Lower leg skin (tissue), 4 donors: ENCODE measurements around the gene ZNF335. TPM values are rescaled to one million over a fixed set of nuclear protein-coding genes. Genes with fewer than 3 reads are reported as not detected.
"Not testable (repeated sequence)": the region's sequence is repeated elsewhere in the genome, so short reads cannot be mapped to it uniquely, and the experiment has no call there.

ENCODE experiments used
- DNase-seq, 2 donors: peaks; one replicate each; pipeline ENCODE4 v3.0.0-alpha.2; 2019; ENCODE audit warnings: low spot score in 2 of 2
- H3K4me3 ChIP-seq: fragments of 200-600 bp; sonication (generic); 2 replicates; pipeline ENCODE4 v1.5.1; 2017; ENCODE audit warnings: mild to moderate bottlenecking, low read depth; ENCODE audit not compliant: poor library complexity, severe bottlenecking
- CTCF ChIP-seq, 3 donors: fragments of 450-650 bp; IDR thresholded peaks; one replicate each; pipeline ENCODE4 v1.5.1; 2016; ENCODE audit warnings: antibody characterized with exemption in 3 of 3, mild to moderate bottlenecking in 3 of 3, moderate library complexity in 2 of 3
- POLR2A ChIP-seq, 2 donors: fragments of 450-650 bp; IDR thresholded peaks; one replicate each; pipeline ENCODE4 v1.6.1; 2016 to 2017; ENCODE audit warnings: antibody characterized with exemption in 2 of 2, mild to moderate bottlenecking in 1 of 2, moderate library complexity in 1 of 2
- WGBS, 2 donors: methylation state at CpG; one replicate each; pipeline ENCODE4 v1.1.5; 2018; 5-methylcytosine and 5-hydroxymethylcytosine counted together
- intact Hi-C: fragments of 100-400 bp; cut with DNase I; formaldehyde crosslinking; loops from one replicate; pipeline ENCODE4 v1.15.0; 2023; ENCODE audit warnings: low total_unique reads
- total RNA-seq, 4 donors: library from RNA; depleted of rRNA; stranded (reverse); fragments of >200 nt; gene quantifications; one replicate each; pipeline ENCODE4 v1.1.0, GENCODE V29; 2016

ZNF335 gene
- total RNA-seq, 4 donors from 2014 or later = 21.6 to 38.6 (median 30.7) TPM

- TF ChIP-seq POLR2A (IDR thresholded peaks at IDR 0.05) = no peak
- TF ChIP-seq CTCF (IDR thresholded peaks at IDR 0.05) = no peak
- DNase-seq = no peak
- WGBS, 2 donors = 96% methylated on average over 13 to 17 of the region's 17 CpGs
- H3K4me3 ChIP-seq = no peak overlapping the region
- intact Hi-C loops = no loop called here
Observed at GRCh38 chr20:45907219-45907948, 64.6 kb downstream of the ZNF335 start.

GRCh38 chr20:45905505-45906079 is 66.4 kb downstream of the ZNF335 start:
- no peak for DNase-seq
- H3K4me3 ChIP-seq = no peak overlapping the region
- intact Hi-C loops = no loop called here
- no peak for TF ChIP-seq CTCF (IDR thresholded peaks at IDR 0.05)
- TF ChIP-seq POLR2A (IDR thresholded peaks at IDR 0.05) = no peak
- WGBS, 2 donors = 84 to 85% methylated on average over 8 of the region's 8 CpGs

GRCh38 chr20:45904583-45905504 is 67.2 kb downstream of the ZNF335 start:
- no peak for DNase-seq
- H3K4me3 ChIP-seq = no peak overlapping the region
- intact Hi-C loops = no loop called here
- TF ChIP-seq CTCF (IDR thresholded peaks at IDR 0.05) (no peak), POLR2A (IDR thresholded peaks at IDR 0.05) (no peak)
- 82 to 83% methylated on average over 12 to 16 of the region's 16 CpGs for WGBS, 2 donors

GRCh38 chr20:45902199-45902701 is 69.8 kb downstream of the ZNF335 start:
- no peak for TF ChIP-seq CTCF (IDR thresholded peaks at IDR 0.05)
- TF ChIP-seq POLR2A (IDR thresholded peaks at IDR 0.05) = no peak
- intact Hi-C loops = no loop called here
- H3K4me3 ChIP-seq = no peak overlapping the region
- DNase-seq = no peak
- WGBS, 2 donors = 90 to 95% methylated on average over 14 of the region's 14 CpGs

GRCh38 chr20:45901332-45901731 is 70.7 kb downstream of the ZNF335 start:
- intact Hi-C loops, H3K4me3 ChIP-seq, DNase-seq: not testable (repeated sequence)
- 84 to 94% methylated on average over 6 of the region's 6 CpGs for WGBS, 2 donors
